ENCODE results near the gene CKLF. TPM values are rescaled to one million over a fixed set of nuclear protein-coding genes. Genes with fewer than 3 reads are reported as not detected.
"Not testable (repeated sequence)": the region's sequence is repeated elsewhere in the genome, so short reads cannot be mapped to it uniquely, and the experiment has no call there.

Gene CKLF
- total RNA-seq, 4 donors from 2014 or later = 10.2 to 24.8 (median 17.5) TPM

GRCh38 chr16:66563574-66564334 is 11.4 kb downstream of the CKLF start:
- H3K4me3 ChIP-seq (ENCODE audit: low read depth, poor library complexity, severe bottlenecking) = no peak overlapping the region
- DNase-seq (ENCODE audit: low spot score in 2 of 2) = no peak
- TF ChIP-seq POLR2A (IDR thresholded peaks at IDR 0.05) (no peak), CTCF (IDR thresholded peaks at IDR 0.05) (no peak)
- intact Hi-C loops (cut with DNase I; ENCODE audit: low total_unique reads) = no loop called here
- WGBS, 2 donors = 91% methylated on average over 2 of the region's 2 CpGs

- no peak within 1 kb of the TSS for H3K4me3 ChIP-seq (ENCODE audit: low read depth, poor library complexity, severe bottlenecking)
- 92 to 95% methylated on average over 46 to 53 of the region's 54 CpGs for WGBS, 2 donors
- DNase-seq (ENCODE audit: low spot score in 2 of 2) = no peak
- TF ChIP-seq CTCF (IDR thresholded peaks at IDR 0.05) (no peak), POLR2A (IDR thresholded peaks at IDR 0.05) (no peak)
- intact Hi-C loops (cut with DNase I; ENCODE audit: low total_unique reads) = no loop called here
Observed at GRCh38 chr16:66566051-66566901, 13.9 kb downstream of the CKLF start, which contains the start of gene CMTM1. CMTM1 (plus strand) TSS chr16:66566439; CDS start chr16:66566514, 75 bp downstream.

- H3K4me3 ChIP-seq (ENCODE audit: low read depth, poor library complexity, severe bottlenecking); intact Hi-C loops (cut with DNase I; ENCODE audit: low total_unique reads); DNase-seq (ENCODE audit: low spot score in 2 of 2): not testable (repeated sequence)
- 86 to 99% methylated on average over 3 of the region's 3 CpGs for WGBS, 2 donors
Observed at GRCh38 chr16:66567270-66567669, 14.9 kb downstream of the CKLF start.

- WGBS, 2 donors = 94 to 96% methylated on average over 2 of the region's 2 CpGs
- intact Hi-C loops (cut with DNase I; ENCODE audit: low total_unique reads) = no loop called here
- H3K4me3 ChIP-seq (ENCODE audit: low read depth, poor library complexity, severe bottlenecking) = no peak overlapping the region
- DNase-seq (ENCODE audit: low spot score in 2 of 2) = no peak
- TF ChIP-seq POLR2A (IDR thresholded peaks at IDR 0.05) (no peak), CTCF (IDR thresholded peaks at IDR 0.05) (no peak)
Observed at GRCh38 chr16:66568355-66568754, 16.0 kb downstream of the CKLF start.

GRCh38 chr16:66569131-66569530 is 16.8 kb downstream of the CKLF start:
- H3K4me3 ChIP-seq (ENCODE audit: low read depth, poor library complexity, severe bottlenecking) = no peak overlapping the region
- no peak for DNase-seq (ENCODE audit: low spot score in 2 of 2)
- WGBS, 2 donors = 93 to 96% methylated on average over 1 of the region's 1 CpG
- TF ChIP-seq POLR2A (IDR thresholded peaks at IDR 0.05) = no peak
- TF ChIP-seq CTCF (IDR thresholded peaks at IDR 0.05) = no peak
- intact Hi-C loops (cut with DNase I; ENCODE audit: low total_unique reads) = no loop called here

- 55 to 63% methylated on average over 3 of the region's 3 CpGs for WGBS, 2 donors
- TF ChIP-seq POLR2A (IDR thresholded peaks at IDR 0.05) (no peak), CTCF (IDR thresholded peaks at IDR 0.05) (no peak)
- intact Hi-C loops (cut with DNase I; ENCODE audit: low total_unique reads) = no loop called here
- H3K4me3 ChIP-seq (ENCODE audit: low read depth, poor library complexity, severe bottlenecking) = no peak overlapping the region
- DNase-seq (ENCODE audit: low spot score in 2 of 2) = no peak
Observed at GRCh38 chr16:66569827-66570405, 17.5 kb downstream of the CKLF start.

Measured in lower leg skin (tissue), 4 donors.